IPS-15b (cell line): ENCODE measurements around the gene PANX2.
"Not testable (repeated sequence)": the region's sequence is repeated elsewhere in the genome, so short reads cannot be mapped to it uniquely, and the experiment has no call there.

Experiments used
- H3K27me3 ChIP-seq: one replicate; pipeline ENCODE4 v1.6.1; 2013; ENCODE audit warnings: low read length; ENCODE audit not compliant: control insufficient read depth, insufficient read depth
- H3K36me3 ChIP-seq: one replicate; pipeline ENCODE4 v1.6.1; 2013; ENCODE audit warnings: low read length; ENCODE audit not compliant: control insufficient read depth, insufficient read depth
- H3K4me1 ChIP-seq: one replicate; pipeline ENCODE4 v1.6.1; 2013; ENCODE audit warnings: mild to moderate bottlenecking, low read length; ENCODE audit not compliant: control insufficient read depth, insufficient read depth
- H3K4me3 ChIP-seq: one replicate; pipeline ENCODE4 v1.5.1; 2013; ENCODE audit warnings: low read depth, low read length
- H3K9ac ChIP-seq: one replicate; pipeline ENCODE4 v1.6.1; 2013; ENCODE audit warnings: low read depth, mild to moderate bottlenecking, low read length
- H3K9me3 ChIP-seq: one replicate; pipeline ENCODE4 v1.6.1; 2013; ENCODE audit warnings: mild to moderate bottlenecking, low read length; ENCODE audit not compliant: control insufficient read depth, insufficient read depth

Gene PANX2

DNA sequence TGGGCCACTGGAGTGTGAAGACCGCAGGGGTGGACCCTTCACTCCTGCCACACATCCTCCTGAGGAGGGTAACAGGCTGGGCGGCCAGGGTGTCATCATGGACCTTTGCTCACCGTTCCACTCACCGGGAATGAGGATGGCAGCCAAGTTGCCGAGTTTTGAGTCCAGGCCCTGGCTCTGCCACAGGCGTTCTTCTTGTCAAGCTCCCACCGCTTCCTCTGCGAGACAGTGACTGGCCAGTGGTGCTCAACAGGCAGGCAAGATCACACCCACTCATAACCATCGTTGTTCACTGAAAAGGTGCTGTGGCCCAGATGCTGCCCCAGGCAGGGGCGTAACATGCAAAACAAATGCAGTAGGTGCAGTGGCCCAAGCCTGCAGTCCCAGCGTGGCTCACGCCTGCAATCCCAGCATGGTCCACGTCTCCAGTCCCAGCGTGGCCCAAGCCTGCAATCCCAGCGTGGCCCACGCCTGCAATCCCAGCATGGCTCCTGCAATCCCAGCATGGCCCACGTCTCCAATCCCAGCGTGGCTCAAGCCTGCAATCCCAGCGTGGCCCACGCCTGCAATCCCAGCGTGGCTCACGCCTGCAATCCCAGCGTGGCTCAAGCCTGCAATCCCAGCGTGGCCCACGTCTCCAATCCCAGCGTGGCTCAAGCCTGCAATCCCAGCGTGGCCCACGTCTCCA is 5.0 kb upstream of the PANX2 start:
- Histone ChIP-seq H3K9me3 (no peaks in the 10 kb centered on the region), H3K36me3 (no peaks in the 10 kb centered on the region), H3K4me3 (no peak overlapping the region), H3K9ac (no peak overlapping the region), H3K4me1 (no peaks in the 10 kb centered on the region), H3K27me3 (peaks cover 10% of the 10 kb centered on the region)

DNA sequence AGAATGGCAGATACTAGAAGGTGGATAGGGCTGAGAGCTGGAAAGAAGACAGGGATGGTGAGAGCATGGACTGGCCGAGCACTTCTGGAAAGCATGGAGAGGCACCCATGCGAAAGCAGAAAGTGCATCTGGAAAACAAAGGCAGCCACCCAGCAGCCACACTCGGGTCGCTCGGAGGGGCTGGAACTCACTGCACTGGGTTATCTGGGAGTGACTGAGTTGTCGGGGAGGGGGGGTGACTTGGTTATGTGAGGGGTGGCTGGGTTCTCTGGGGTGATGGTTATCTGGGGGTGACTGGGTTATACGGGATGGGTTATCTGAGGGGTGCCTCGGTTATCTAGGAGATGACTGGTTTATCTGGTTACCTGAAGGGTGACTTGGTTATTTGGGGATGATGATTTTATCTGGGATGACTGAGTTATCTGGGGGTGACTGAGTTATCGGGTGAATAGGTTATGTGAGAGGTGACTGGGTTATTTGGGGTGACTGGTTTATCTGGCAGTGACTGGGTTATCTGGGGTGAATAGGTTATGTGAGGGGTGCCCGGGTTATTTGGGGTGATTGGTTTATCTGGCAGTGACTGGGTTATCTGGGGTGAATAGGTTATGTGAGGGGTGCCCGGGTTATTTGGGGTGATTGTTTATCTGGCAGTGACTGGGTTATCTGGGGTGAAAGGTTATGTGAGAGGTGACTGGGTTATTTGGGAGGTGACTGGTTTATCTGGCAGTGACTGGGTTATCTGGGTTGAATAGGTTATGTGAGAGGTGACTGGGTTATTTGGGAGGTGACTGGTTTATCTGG is 2.6 kb upstream of the PANX2 start:
- Histone ChIP-seq H3K27me3 (peaks cover 11% of the 10 kb centered on the region), H3K9me3 (no peaks in the 10 kb centered on the region), H3K4me1 (no peaks in the 10 kb centered on the region), H3K4me3 (no peak overlapping the region), H3K9ac (no peak overlapping the region), H3K36me3 (no peaks in the 10 kb centered on the region)

DNA sequence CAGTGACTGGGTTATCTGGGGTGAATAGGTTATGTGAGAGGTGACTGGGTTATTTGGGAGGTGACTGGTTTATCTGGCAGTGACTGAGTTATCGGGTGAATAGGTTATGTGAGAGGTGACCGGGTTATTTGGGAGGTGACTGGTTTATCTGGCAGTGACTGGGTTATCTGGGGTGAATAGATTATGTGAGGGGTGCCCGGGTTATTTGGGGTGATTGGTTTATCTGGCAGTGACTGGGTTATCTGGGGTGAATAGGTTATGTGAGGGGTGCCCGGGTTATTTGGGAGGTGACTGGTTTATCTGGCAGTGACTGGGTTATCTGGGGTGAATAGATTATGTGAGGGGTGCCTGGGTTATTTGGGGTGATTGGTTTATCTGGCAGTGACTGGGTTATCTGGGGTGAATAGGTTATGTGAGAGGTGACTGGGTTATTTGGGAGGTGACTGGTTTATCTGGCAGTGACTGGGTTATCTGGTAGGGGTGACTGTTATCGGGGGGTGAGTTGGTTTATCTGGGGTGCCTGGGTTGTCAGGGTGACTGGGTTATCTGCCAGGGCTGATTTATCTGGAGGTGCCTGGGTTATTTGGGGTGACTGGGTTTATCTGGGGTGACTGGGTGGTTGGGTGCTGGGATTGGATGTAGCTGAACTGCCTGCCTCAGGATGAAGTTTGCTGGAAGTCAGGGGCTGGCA is 1.9 kb upstream of the PANX2 start:
- not testable (repeated sequence) for H3K4me1 ChIP-seq, H3K9ac ChIP-seq, H3K36me3 ChIP-seq, H3K9me3 ChIP-seq
- peak overlapping the region; percentile 26 for H3K4me3 ChIP-seq
- H3K27me3 ChIP-seq, result peaks cover 11% of the 10 kb centered on the region

DNA sequence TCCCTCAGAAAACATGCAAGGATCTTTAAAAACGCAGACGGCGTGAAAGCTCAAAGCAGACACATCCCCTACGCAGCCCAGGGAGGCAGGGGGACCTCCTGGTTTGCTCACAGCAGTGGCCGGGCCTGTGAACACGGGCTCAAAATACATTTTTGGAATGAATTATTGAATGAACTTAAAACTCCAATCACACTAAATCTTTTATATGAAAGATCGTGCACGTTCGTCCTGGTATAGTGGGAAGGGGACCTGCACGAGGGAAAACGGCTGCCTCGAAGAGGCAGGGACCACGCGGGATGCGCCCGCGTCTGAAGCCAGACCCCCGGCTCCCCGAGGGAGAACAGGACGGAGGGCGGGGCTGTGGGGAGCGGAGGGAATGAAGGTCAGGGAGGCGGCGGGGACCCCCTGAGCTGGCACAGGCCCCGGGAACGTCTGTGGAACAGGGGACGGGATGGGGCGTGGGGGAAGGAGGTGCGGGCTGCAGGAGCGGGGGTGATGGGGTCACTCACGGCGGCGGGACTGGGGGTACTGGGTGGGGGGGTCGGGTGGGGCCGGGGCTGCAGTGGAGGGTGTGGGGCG is 1.3 kb upstream of the PANX2 start:
- Histone ChIP-seq H3K4me1 (no peaks in the 10 kb centered on the region), H3K4me3 (peak overlapping the region; percentile 26), H3K27me3 (peaks cover 11% of the 10 kb centered on the region), H3K9me3 (no peaks in the 10 kb centered on the region), H3K36me3 (no peaks in the 10 kb centered on the region), H3K9ac (no peak overlapping the region)

DNA sequence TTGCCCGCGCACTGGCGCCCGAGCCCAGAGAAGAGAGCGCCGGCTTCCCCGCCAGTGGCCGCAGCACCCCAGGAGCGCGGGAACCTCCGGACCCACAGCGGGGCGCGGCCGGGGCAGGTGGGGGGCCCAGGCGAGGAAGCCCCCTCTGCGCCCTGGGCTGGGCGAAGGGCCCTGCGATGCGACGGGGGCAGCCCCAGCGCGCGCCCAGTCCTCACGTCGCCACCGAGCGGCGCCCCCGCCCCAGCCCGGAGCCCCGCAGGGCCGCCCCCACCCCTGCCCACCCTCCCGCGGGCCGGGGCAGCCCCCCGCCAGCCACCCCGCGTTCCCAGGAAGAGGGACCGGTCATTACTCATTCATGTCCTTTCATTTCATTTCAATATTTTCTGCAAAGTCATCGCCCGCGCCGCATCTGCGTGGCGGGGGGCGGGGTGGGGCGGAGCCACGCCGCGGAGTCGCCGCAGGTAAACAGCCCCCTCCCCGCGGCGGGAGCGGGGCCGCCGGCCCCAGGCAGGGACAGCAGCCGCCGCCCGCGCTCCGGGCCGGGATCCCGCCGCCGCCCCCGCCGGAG is 673 bp upstream of the PANX2 start:
- no peak overlapping the region for H3K4me3 ChIP-seq
- H3K9ac ChIP-seq, result no peak overlapping the region

DNA sequence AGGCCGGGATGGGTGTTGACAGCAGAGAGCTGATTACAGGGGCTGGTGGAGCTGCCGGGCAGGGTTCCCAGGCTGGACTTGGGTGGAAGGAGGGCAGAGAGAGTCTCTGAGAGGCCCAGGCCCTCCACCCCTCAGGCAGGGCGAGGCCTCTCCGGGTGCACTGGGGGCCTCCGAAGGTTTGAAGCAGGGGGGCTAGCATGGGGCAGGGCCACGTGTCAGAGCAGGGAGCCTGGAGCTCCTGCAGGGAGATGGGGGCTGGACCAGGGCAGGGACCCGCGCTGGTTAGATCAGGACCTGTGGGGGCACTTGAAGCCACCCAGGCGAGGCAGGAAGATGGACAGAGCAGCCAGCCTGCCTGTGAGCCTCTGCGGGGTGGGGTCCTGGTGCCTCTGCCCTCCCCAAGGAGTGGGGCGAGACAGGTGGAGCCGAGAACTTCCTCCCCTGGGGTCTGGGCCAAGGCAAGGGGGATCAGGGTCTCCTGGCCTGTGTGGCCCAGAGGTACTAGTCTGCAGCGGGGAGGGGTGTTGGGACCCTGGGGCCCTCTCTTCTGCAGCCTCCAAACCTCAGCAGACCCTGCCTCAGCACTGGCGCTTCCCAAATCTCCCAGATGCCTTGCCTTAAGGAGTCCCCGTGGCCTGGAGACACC is 911 bp downstream of the PANX2 start:
- no peaks in the 10 kb centered on the region for H3K9me3 ChIP-seq
- no peak overlapping the region for H3K9ac ChIP-seq
- H3K4me1 ChIP-seq, result no peaks in the 10 kb centered on the region
- peak overlapping the region; percentile 69 for H3K4me3 ChIP-seq
- peaks cover 11% of the 10 kb centered on the region for H3K27me3 ChIP-seq
- H3K36me3 ChIP-seq, result peaks cover 2% of the 10 kb centered on the region

More for the DNA sequence above, 673 bp upstream of the PANX2 start:
- Histone ChIP-seq H3K36me3 (peaks cover under 1% of the 10 kb centered on the region), H3K4me1 (no peaks in the 10 kb centered on the region), H3K9me3 (no peaks in the 10 kb centered on the region), H3K27me3 (peaks cover 11% of the 10 kb centered on the region)

DNA sequence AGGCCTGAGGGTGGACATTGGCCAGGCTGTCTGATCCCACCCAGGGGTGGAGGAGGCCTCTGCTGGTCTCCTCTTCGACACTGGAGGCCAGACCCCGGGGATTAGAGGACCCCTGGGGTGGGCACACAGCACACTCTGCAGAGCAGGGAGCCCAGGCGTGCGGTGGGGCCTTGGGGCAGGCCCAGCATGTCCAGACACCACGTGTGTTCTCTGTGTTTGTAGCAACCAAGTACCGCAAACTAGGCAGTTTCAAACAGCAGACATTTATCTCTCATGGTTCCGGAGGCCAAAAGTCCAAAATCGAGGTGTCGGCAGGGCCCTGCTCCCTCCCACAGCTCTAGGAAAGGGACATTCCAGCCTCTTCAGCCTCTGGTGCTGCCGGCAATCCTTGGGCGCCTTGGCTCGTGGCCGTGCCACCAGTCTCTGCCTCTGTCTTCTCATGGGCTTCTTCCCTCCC is 1.5 kb downstream of the PANX2 start:
- H3K4me3 ChIP-seq, result no peak overlapping the region

DNA sequence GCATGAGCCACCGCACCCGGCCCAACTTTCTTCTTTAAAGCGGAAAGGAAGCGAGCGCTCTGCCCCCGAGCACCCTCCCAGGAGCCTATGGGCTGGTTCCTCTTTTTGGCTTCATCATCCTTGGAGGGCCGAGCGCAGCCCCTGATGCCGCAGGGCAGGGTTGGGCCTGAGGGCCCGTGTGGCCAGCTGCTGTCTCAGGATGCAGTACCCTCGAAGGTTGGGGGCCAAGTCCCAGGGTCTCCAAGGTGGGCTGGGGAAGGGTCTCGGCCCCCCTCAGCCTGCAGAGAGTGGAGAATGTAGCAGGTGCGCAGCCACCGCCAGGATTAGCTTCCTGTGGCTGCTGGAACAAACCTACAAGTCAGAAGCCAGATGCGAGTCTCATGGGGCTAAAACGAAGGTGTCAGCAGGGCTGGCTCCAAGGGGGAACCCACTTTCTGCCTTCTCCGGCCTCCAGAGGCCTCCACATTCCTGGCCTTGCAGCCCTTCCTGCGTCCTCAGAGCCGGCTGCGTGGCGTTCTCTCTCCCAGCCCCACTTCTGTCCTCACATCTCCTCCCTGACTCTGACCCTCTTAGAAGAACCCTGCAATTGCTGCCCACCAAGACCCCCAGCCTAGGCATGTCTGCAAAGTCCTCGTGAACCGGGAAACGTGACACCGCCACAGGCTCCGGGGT is 2.9 kb downstream of the PANX2 start:
- Histone ChIP-seq H3K9ac (no peak overlapping the region), H3K4me1 (no peaks in the 10 kb centered on the region), H3K27me3 (peaks cover 9% of the 10 kb centered on the region), H3K9me3 (no peaks in the 10 kb centered on the region), H3K36me3 (peaks cover 2% of the 10 kb centered on the region), H3K4me3 (no peak overlapping the region)

More for the DNA sequence above, 1.5 kb downstream of the PANX2 start:
- Histone ChIP-seq H3K4me1 (no peaks in the 10 kb centered on the region), H3K36me3 (peaks cover 2% of the 10 kb centered on the region), H3K9ac (no peak overlapping the region), H3K27me3 (peaks cover 11% of the 10 kb centered on the region), H3K9me3 (no peaks in the 10 kb centered on the region)

DNA sequence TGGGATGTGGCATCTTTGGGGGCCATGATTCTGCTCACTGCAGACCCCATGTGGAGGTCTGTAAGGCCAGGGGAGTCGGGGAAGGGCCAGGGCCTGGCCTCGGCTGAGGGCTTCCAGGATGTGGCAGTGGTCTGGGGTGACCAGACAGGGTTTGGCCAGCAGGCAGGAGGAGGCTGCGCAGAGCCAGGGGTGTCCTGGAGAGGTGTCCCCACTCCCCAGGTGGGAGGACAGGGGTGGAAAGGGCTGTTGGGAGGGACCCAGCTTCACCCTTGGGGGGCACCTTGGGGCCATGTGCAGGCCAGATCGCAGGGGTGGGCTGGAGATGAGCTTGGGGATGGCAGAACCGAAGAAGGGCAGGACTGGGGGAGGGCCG is 3.4 kb downstream of the PANX2 start:
- no peak overlapping the region for H3K9ac ChIP-seq
- no peaks in the 10 kb centered on the region for H3K4me1 ChIP-seq

DNA sequence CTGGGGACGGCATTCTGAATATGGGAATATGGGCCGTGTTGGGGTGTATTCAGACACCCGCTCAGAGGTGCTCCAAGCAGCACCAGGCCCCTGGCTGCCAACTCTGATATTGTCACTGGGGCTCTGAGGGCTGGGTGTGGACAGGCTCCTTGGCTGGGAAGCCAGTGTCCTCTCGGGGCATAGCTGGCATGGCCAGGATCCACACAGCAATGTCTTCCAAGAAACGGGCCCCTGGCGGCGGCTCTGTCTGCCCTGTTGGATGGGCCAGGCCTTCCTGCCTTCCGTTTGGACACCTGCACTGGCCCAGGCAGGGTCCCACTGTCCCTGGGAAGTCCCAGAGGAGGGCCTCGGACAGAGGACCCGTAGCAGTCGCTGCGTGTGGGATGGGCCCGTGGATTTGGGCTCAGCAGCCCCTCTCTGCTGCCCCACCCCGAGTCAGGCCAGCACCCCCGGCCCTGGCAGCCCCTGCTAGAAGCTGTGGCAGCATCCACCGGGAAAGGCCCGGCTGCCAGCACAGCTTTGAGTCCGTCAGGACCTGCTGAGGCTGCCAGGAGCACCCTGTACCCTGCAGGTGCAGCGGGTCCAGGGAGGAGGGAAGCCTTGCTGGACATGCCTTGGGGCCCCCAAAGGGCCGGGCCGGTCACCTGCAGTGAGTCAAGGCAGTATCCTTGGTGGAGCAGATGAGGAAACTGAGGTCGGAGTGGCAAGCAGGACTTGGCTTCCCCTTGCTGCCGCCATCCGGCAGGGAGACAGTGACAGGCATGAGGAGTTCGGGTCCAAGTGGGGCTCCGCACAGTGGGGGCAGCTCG is 4.1 kb downstream of the PANX2 start:
- H3K27me3 ChIP-seq, result peaks cover 2% of the 10 kb centered on the region
- H3K4me3 ChIP-seq, result no peak overlapping the region
- no peaks in the 10 kb centered on the region for H3K9me3 ChIP-seq
- no peaks in the 10 kb centered on the region for H3K4me1 ChIP-seq
- H3K9ac ChIP-seq, result no peak overlapping the region
- H3K36me3 ChIP-seq, result peaks cover 6% of the 10 kb centered on the region

More for the DNA sequence above, 3.4 kb downstream of the PANX2 start:
- Histone ChIP-seq H3K27me3 (peaks cover 5% of the 10 kb centered on the region), H3K36me3 (peaks cover 2% of the 10 kb centered on the region), H3K9me3 (no peaks in the 10 kb centered on the region), H3K4me3 (no peak overlapping the region)
